Measurements from ENCODE around the gene SMIM20. TPM values are rescaled to one million over a fixed set of nuclear protein-coding genes. Genes with fewer than 3 reads are reported as not detected.
"Not testable (repeated sequence)": the region's sequence is repeated elsewhere in the genome, so short reads cannot be mapped to it uniquely, and the experiment has no call there.

SMIM20 gene
- polyA plus RNA-seq, 1 donor from 2014 or later, result 19.1 TPM

DNA sequence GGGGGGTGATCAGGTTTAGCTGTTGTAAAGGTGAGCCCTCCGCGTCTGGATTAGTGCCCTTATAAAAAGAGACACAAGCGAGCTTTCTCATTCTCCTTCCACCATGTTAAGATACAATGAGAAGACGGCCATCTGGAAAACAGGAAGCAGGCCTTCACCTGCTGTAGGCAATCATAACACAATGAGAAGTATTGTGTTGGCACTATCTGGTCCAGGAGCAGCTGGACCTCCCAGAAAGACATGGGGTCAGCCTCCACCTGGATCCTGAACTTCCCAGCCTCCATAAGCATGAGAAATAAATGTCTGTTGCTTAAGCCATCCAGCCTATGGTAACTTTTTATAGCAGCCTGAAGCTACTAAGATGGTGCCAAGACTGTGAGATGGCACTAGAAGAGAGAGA lies 8.6 kb upstream of the SMIM20 start (continued):
- no peak for TF ChIP-seq EZH2 (IDR thresholded peaks at IDR 0.05; ENCODE audit: borderline replicate concordance, insufficient read depth, low read length, poor library complexity, severe bottlenecking)
- TF ChIP-seq EP300 (conservative IDR thresholded peaks at IDR 0.05; ENCODE audit: poor library complexity, severe bottlenecking), result no peak

DNA sequence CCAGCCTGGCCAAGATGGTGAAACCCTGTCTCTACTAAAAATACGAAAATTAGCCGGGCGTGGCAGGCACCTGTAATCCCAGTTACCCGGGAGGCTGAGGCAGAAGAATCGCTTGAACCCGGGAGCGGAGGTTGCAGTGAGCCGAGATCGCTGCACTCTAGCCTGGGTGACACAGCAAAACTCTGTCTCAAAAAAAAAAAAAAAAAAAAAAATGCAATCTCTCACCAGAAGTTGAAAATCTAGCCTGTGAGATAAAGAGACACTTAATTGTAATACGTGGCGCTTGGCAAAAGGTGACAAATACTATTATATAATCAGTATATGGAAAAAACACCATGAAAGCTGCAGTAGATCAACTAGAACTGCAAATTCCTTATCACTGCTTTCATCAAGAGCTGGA lies 7.9 kb upstream of the SMIM20 start:
- H2AFZ ChIP-seq (ENCODE audit: low read depth, low read length); H3K27ac ChIP-seq (ENCODE audit: low read length); H3K4me3 ChIP-seq (ENCODE audit: low read length); H3K4me2 ChIP-seq (ENCODE audit: low read length); H3F3A ChIP-seq (ENCODE audit: insufficient read depth, low read length, poor library complexity, severe bottlenecking); H4K20me1 ChIP-seq (ENCODE audit: insufficient read depth); H3K9me3 ChIP-seq (ENCODE audit: low read length); H3K79me2 ChIP-seq (replicated peaks; ENCODE audit: insufficient read depth, low read length); H3K36me3 ChIP-seq (ENCODE audit: insufficient read depth, low read length); H3K27me3 ChIP-seq (ENCODE audit: insufficient read depth, low read depth, low read length); H3K9me2 ChIP-seq (ENCODE audit: insufficient read depth, low read length); H3K9ac ChIP-seq (ENCODE audit: low read length): not testable (repeated sequence)

- H3K9me3 ChIP-seq (ENCODE audit: low read length), result no peaks in the 10 kb centered on the region
- H3K27me3 ChIP-seq (ENCODE audit: insufficient read depth, low read depth, low read length), result no peaks in the 10 kb centered on the region
- no peak overlapping the region for H3K9ac ChIP-seq (ENCODE audit: low read length)
- TF ChIP-seq RAD21 (conservative IDR thresholded peaks at IDR 0.05), result no peak
- no peak for TF ChIP-seq POLR2AphosphoS5 (IDR thresholded peaks at IDR 0.05)
- no peaks in the 10 kb centered on the region for H3K79me2 ChIP-seq (replicated peaks; ENCODE audit: insufficient read depth, low read length)
- H3K4me2 ChIP-seq (ENCODE audit: low read length), result no peak overlapping the region
- H3F3A ChIP-seq (ENCODE audit: insufficient read depth, low read length, poor library complexity, severe bottlenecking), result no peaks in the 10 kb centered on the region
- H3K27ac ChIP-seq (ENCODE audit: low read length), result no peak overlapping the region
- H3K9me2 ChIP-seq (ENCODE audit: insufficient read depth, low read length), result no peaks in the 10 kb centered on the region
- no peak overlapping the region for H3K4me3 ChIP-seq (ENCODE audit: low read length)
- H4K20me1 ChIP-seq (ENCODE audit: insufficient read depth), result no peaks in the 10 kb centered on the region
- H3K36me3 ChIP-seq (ENCODE audit: insufficient read depth, low read length), result no peaks in the 10 kb centered on the region
- no peak overlapping the region for H2AFZ ChIP-seq (ENCODE audit: low read depth, low read length)
These were observed 5.5 kb upstream of the SMIM20 start for GRCh38 chr4:25908491-25908901.

DNA sequence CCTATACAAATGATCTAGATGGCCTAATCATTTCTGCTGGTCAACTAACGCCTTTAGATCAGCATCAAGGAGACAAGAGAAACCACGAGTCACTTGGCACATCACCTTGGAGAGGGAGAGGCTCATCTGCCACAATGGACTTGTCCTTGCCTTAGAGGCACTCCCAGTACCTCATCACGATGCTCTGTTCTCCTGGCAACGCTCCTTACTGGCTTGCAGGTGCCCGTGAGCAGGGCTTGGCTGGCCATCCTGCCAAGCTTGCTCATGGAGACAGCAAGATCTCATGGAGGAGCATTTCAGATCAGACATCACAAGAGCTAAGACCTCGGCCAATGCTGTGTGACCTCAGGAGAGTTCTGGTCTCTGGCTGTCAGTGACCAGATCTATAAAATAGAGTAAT lies 2.7 kb upstream of the SMIM20 start:
- Histone ChIP-seq H3F3A (ENCODE audit: insufficient read depth, low read length, poor library complexity, severe bottlenecking) (no peaks in the 10 kb centered on the region), H3K4me2 (ENCODE audit: low read length) (no peak overlapping the region), H4K20me1 (ENCODE audit: insufficient read depth) (no peaks in the 10 kb centered on the region), H3K27ac (ENCODE audit: low read length) (no peak overlapping the region), H2AFZ (ENCODE audit: low read depth, low read length) (no peak overlapping the region), H3K9me3 (ENCODE audit: low read length) (no peaks in the 10 kb centered on the region), H3K9me2 (ENCODE audit: insufficient read depth, low read length) (no peaks in the 10 kb centered on the region), H3K9ac (ENCODE audit: low read length) (no peak overlapping the region), H3K36me3 (ENCODE audit: insufficient read depth, low read length) (no peaks in the 10 kb centered on the region), H3K4me3 (ENCODE audit: low read length) (no peak overlapping the region), H3K27me3 (ENCODE audit: insufficient read depth, low read depth, low read length) (no peaks in the 10 kb centered on the region), H3K79me2 (replicated peaks; ENCODE audit: insufficient read depth, low read length) (no peaks in the 10 kb centered on the region)
- TF ChIP-seq CTCF (IDR thresholded peaks at IDR 0.05; ENCODE audit: poor library complexity, severe bottlenecking), result no peak
- no peak for TF ChIP-seq TAF1 (IDR thresholded peaks at IDR 0.05; ENCODE audit: low read depth)
- no peak for TF ChIP-seq SMC3 (conservative IDR thresholded peaks at IDR 0.05; ENCODE audit: poor library complexity)
- TF ChIP-seq EZH2 (IDR thresholded peaks at IDR 0.05; ENCODE audit: borderline replicate concordance, insufficient read depth, low read length, poor library complexity, severe bottlenecking), result no peak
